Loucy (cell line): ENCODE results near the gene UBL4A.

ENCODE experiments used
- H2AFZ ChIP-seq: fragments of 200-600 bp; sonication (generic); 2 replicates; pipeline ENCODE4 v1.6.0; 2016; ENCODE audit warnings: antibody characterized with exemption, mild to moderate bottlenecking, low read length, moderate library complexity
- H3F3A ChIP-seq: fragments of 200-600 bp; 2 replicates; pipeline ENCODE4 v1.6.0; 2016; ENCODE audit warnings: antibody characterized with exemption, low read depth, mild to moderate bottlenecking
- H3K27me3 ChIP-seq: fragments of 200-600 bp; sonication (generic); 2 replicates; pipeline ENCODE4 v1.6.1; 2014; ENCODE audit warnings: low read length, mild to moderate bottlenecking; ENCODE audit not compliant: insufficient read depth, poor library complexity, severe bottlenecking
- H3K36me3 ChIP-seq: fragments of 200-600 bp; sonication (generic); 2 replicates; pipeline ENCODE4 v1.6.1; 2016; ENCODE audit warnings: low read length; ENCODE audit not compliant: insufficient read depth
- H3K4me1 ChIP-seq: fragments of 200-600 bp; sonication (generic); 2 replicates; pipeline ENCODE4 v1.5.1; 2014; ENCODE audit warnings: low read length, mild to moderate bottlenecking; ENCODE audit not compliant: insufficient read depth, poor library complexity, severe bottlenecking
- H3K4me2 ChIP-seq: fragments of 200-600 bp; sonication (generic); 2 replicates; pipeline ENCODE4 v1.6.0; 2014; ENCODE audit warnings: antibody characterized with exemption, low read length, low read depth, mild to moderate bottlenecking; ENCODE audit not compliant: poor library complexity, severe bottlenecking
- H3K4me3 ChIP-seq: fragments of 200-600 bp; sonication (generic); 2 replicates; pipeline ENCODE4 v1.5.1; 2014; ENCODE audit warnings: low read length, mild to moderate bottlenecking, mixed read lengths; ENCODE audit not compliant: poor library complexity, severe bottlenecking
- H3K79me2 ChIP-seq: fragments of 200-600 bp; sonication (generic); 2 replicates; pipeline ENCODE4 v1.6.1; 2014; ENCODE audit warnings: low read length; ENCODE audit not compliant: insufficient read depth
- H3K9ac ChIP-seq: fragments of 200-600 bp; sonication (generic); 2 replicates; pipeline ENCODE4 v1.6.0; 2014; ENCODE audit warnings: mild to moderate bottlenecking, low read depth, low read length, moderate library complexity; ENCODE audit not compliant: poor library complexity, severe bottlenecking
- H3K9me2 ChIP-seq: fragments of 200-600 bp; sonication (generic); replicated peaks from 2 replicates; pipeline ENCODE4 v1.6.1; 2016; ENCODE audit warnings: low read depth, low read length, mixed read lengths
- H3K9me3 ChIP-seq: fragments of 200-600 bp; sonication (generic); 2 replicates; pipeline ENCODE4 v1.6.1; 2014; ENCODE audit warnings: mild to moderate bottlenecking, antibody characterized with exemption, low read length, low read depth; ENCODE audit not compliant: insufficient read depth
- H4K20me1 ChIP-seq: fragments of 200-600 bp; sonication (generic); 2 replicates; pipeline ENCODE4 v1.6.0; 2014; ENCODE audit warnings: antibody characterized with exemption, low read length, mild to moderate bottlenecking; ENCODE audit not compliant: insufficient read depth, poor library complexity, severe bottlenecking
- EZH2phosphoT487 ChIP-seq: fragments of 200-600 bp; IDR thresholded peaks from 2 replicates; pipeline ENCODE4 v1.6.1; 2018; ENCODE audit warnings: antibody characterized with exemption, mild to moderate bottlenecking, moderate library complexity, borderline replicate concordance
- TF ChIP-seq, protein P1 (sequence below): fragments of 200-600 bp; sonication (generic); conservative IDR thresholded peaks from 2 replicates; pipeline ENCODE4 v1.5.1; 2014; ENCODE audit warnings: mild to moderate bottlenecking, antibody characterized with exemption, low read length

Gene UBL4A

DNA sequence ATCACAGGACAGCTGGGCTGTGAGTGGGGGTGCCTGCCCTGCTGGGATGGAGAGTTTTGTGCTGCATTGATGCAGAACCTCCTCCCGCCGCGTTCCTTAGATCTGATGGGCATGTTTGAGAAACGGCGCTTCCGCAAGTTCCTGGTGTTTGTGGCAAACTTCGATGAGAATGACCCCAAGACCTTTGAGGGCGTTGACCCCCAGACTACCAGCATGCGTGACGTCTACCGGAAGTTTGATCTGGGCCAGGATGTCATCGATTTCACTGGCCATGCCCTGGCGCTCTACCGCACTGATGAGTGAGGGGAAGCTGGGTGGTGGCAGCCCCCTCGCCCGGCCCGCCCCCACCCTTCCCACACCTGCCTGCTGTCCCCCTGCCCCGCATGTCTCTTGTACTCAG is 46.6 kb downstream of the UBL4A start:
- Histone ChIP-seq H3K4me1 (peaks cover 6% of the 10 kb centered on the region), H3K4me3 (no peak overlapping the region), H3K4me2 (no peak overlapping the region), H3K9me2 (no peaks in the 10 kb centered on the region), H3K36me3 (no peaks in the 10 kb centered on the region; the same call in 1 of the 2 replicates), H4K20me1 (no peaks in the 10 kb centered on the region), H3K79me2 (peaks cover 44% of the 10 kb centered on the region), H3K9ac (no peak overlapping the region), H3K9me3 (no peaks in the 10 kb centered on the region), H3F3A (no peaks in the 10 kb centered on the region), H3K27me3 (no peaks in the 10 kb centered on the region), H2AFZ (no peak overlapping the region)
- TF ChIP-seq, protein P1, sequence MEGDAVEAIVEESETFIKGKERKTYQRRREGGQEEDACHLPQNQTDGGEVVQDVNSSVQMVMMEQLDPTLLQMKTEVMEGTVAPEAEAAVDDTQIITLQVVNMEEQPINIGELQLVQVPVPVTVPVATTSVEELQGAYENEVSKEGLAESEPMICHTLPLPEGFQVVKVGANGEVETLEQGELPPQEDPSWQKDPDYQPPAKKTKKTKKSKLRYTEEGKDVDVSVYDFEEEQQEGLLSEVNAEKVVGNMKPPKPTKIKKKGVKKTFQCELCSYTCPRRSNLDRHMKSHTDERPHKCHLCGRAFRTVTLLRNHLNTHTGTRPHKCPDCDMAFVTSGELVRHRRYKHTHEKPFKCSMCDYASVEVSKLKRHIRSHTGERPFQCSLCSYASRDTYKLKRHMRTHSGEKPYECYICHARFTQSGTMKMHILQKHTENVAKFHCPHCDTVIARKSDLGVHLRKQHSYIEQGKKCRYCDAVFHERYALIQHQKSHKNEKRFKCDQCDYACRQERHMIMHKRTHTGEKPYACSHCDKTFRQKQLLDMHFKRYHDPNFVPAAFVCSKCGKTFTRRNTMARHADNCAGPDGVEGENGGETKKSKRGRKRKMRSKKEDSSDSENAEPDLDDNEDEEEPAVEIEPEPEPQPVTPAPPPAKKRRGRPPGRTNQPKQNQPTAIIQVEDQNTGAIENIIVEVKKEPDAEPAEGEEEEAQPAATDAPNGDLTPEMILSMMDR: no peak
- no peak for TF ChIP-seq EZH2phosphoT487

DNA sequence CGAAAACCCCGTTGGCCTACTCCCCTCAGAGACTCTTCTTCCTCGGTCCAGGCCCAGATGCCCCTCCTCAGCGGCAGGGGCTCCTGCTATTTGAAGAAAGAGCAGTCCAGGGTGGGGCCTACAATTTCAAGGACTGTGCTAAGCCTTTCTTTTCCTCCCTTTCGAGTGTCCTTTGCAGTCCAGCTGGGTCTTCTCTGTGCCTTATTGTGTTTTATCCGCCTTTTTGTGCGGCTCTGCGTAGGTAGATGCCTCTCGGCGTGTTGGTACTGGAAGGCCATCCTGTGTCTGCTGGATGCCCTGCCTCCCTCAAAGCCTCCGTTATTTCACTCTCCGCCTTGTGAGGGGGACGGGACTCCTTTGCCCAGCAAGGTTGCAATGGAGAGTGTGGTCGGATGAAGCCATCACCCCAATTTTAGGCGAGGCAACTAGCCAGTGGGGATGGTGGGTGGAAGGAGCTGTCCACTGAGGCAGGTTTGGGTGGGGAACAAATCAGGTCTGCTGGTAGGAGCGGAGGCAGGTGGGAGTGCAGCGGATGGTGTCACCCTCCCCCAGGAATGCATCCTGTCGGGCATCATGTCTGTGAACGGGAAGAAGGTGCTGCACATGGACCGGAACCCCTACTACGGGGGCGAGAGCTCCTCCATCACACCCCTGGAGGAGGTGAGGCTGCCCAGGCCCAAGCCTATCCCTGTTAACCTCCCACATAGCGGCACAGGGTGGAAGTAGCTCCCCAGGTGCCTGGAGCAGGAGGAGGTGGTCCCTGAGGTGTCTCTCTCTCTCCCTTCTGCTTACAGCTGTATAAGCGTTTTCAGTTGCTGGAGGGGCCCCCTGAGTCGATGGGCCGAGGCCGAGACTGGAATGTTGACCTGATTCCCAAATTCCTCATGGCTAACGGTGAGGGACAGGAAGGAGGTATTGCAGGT is 48.2 kb downstream of the UBL4A start:
- Histone ChIP-seq H3K9me3 (no peaks in the 10 kb centered on the region), H3K27me3 (no peaks in the 10 kb centered on the region), H3K4me3 (peak overlapping the region; percentile 80), H3K9ac (peak overlapping the region; percentile 80), H3K36me3 (no peaks in the 10 kb centered on the region; the same call in 1 of the 2 replicates), H3K79me2 (peaks cover 38% of the 10 kb centered on the region), H3K4me1 (peaks cover 6% of the 10 kb centered on the region), H4K20me1 (no peaks in the 10 kb centered on the region), H3F3A (no peaks in the 10 kb centered on the region), H2AFZ (no peak overlapping the region), H3K4me2 (peak overlapping the region; percentile 87), H3K9me2 (no peaks in the 10 kb centered on the region)
- TF ChIP-seq EZH2phosphoT487: no peak
- TF ChIP-seq, protein P1: no peak

DNA sequence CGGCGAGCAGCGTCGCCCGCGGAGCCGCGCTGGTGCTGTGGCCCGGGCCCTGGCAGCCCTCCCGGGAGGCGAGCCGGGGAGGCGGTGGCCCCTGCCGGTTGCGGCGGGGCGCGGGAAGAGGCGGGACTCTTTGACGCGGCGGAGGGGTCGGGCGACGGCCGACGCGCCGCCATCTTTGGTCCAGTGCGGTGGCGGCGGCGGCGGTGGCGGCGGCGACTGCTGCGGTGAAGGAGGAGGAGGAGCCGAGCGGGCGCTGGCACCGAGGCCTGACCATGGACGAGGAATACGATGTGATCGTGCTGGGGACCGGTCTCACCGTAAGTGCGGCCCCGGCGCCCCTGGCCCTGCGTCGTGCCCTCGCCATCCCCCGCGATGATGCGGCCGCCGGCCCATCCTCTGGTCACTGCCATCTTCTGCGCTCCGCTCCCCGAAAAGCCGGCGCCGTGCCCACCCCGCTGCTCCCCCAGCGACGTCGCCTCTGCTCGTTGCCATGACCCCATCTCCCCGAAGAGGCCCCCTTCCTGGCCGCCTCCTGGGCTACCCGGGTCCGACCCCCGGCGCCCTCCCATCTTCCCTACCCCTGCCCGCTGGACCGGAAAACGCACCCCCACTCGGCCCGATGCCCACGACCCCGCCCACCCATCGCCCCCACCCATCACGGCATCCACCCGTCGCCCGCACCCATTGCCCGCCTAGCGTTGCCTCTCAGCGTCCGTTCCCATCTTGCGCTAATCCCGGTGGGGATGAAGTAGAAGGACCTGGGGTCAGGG is 49.2 kb downstream of the UBL4A start, which contains the start of gene GDI1:
Gene GDI1, plus strand, starts transcription at position 172 of the 770 bp plus-strand sequence. Its CDS starts 101 bp downstream, at position 273.
- H3K9me2 ChIP-seq: no peaks in the 10 kb centered on the region
- no peaks in the 10 kb centered on the region for H3F3A ChIP-seq
- peak within 1 kb of the TSS; percentile 80 for H3K4me3 ChIP-seq
- H3K9me3 ChIP-seq: no peaks in the 10 kb centered on the region
- peaks cover 6% of the 10 kb centered on the region for H3K4me1 ChIP-seq
- no peak for TF ChIP-seq EZH2phosphoT487
- TF ChIP-seq, protein P1: no peak
- H2AFZ ChIP-seq: peak within 1 kb of the TSS; percentile 27; the same call in 1 of the 2 replicates
- H3K4me2 ChIP-seq: peak within 1 kb of the TSS; percentile 87
- no peaks in the 10 kb centered on the region; the same call in 1 of the 2 replicates for H3K36me3 ChIP-seq
- H3K9ac ChIP-seq: peak within 1 kb of the TSS; percentile 80
- H3K27me3 ChIP-seq: no peaks in the 10 kb centered on the region
- H4K20me1 ChIP-seq: no peaks in the 10 kb centered on the region
- H3K79me2 ChIP-seq: peaks cover 38% of the 10 kb centered on the region
